H9 (cell line): ENCODE measurements around the gene DCT. TPM values are rescaled to one million over a fixed set of nuclear protein-coding genes. Genes with fewer than 3 reads are reported as not detected.

Source experiments
- DNase-seq: peaks from one replicate; pipeline ENCODE4 v3.0.0-alpha.2; 2017
- H2AFZ ChIP-seq: one replicate; pipeline ENCODE4 v1.6.1; 2013; ENCODE audit warnings: mild to moderate bottlenecking, low read length, control low read depth, moderate library complexity
- H2AK5ac ChIP-seq: 2 replicates; pipeline ENCODE4 v1.6.1; 2013; ENCODE audit warnings: low read length, control low read depth, mixed read lengths; ENCODE audit not compliant: insufficient read length
- H2BK120ac ChIP-seq: one replicate; pipeline ENCODE4 v1.6.1; 2013; ENCODE audit warnings: low read depth, mild to moderate bottlenecking, low read length, control low read depth, inconsistent platforms; ENCODE audit not compliant: poor library complexity, severe bottlenecking
- H2BK12ac ChIP-seq: 2 replicates; pipeline ENCODE4 v1.6.1; 2013; ENCODE audit warnings: low read length, control low read depth, mixed read lengths, low read depth; ENCODE audit not compliant: insufficient read length
- H2BK15ac ChIP-seq: 2 replicates; pipeline ENCODE4 v1.6.1; 2013; ENCODE audit warnings: low read depth, low read length, control low read depth
- H2BK20ac ChIP-seq: one replicate; pipeline ENCODE4 v1.6.1; 2013; ENCODE audit warnings: low read depth, mild to moderate bottlenecking, low read length, control low read depth, inconsistent platforms; ENCODE audit not compliant: poor library complexity, severe bottlenecking
- H2BK5ac ChIP-seq: 2 replicates; pipeline ENCODE4 v1.6.1; 2013; ENCODE audit warnings: low read length, control low read depth, mixed read lengths; ENCODE audit not compliant: insufficient read length
- H3K14ac ChIP-seq: 2 replicates; pipeline ENCODE4 v1.6.1; 2013; ENCODE audit warnings: low read length, control low read depth; ENCODE audit not compliant: insufficient read depth
- H3K18ac ChIP-seq: 2 replicates; pipeline ENCODE4 v1.6.1; 2013; ENCODE audit warnings: low read depth, mild to moderate bottlenecking, mixed read lengths, low read length, control low read depth; ENCODE audit not compliant: insufficient read length
- H3K23ac ChIP-seq: 2 replicates; pipeline ENCODE4 v1.6.1; 2013; ENCODE audit warnings: low read length, control low read depth, mixed read lengths, low read depth; ENCODE audit not compliant: insufficient read length
- H3K23me2 ChIP-seq: 2 replicates; pipeline ENCODE4 v1.6.1; 2013; ENCODE audit warnings: low read depth, mild to moderate bottlenecking, mixed read lengths, low read length, control low read depth; ENCODE audit not compliant: insufficient read length, poor library complexity, severe bottlenecking
- H3K27ac ChIP-seq: 2 replicates; pipeline ENCODE4 v1.5.1; 2013; ENCODE audit warnings: low read length, control low read depth, mixed read lengths, low read depth; ENCODE audit not compliant: insufficient read length
- H3K27me3 ChIP-seq: 2 replicates; pipeline ENCODE4 v1.6.1; 2013; ENCODE audit warnings: low read length, control low read depth, inconsistent platforms; ENCODE audit not compliant: insufficient read depth
- H3K4ac ChIP-seq: 2 replicates; pipeline ENCODE4 v1.6.1; 2013; ENCODE audit warnings: low read depth, mild to moderate bottlenecking, control low read depth, inconsistent platforms, low read length, moderate library complexity
- H3K4me1 ChIP-seq: 2 replicates; pipeline ENCODE4 v1.6.1; 2013; ENCODE audit warnings: low read length, control low read depth, inconsistent platforms; ENCODE audit not compliant: insufficient read depth
- H3K4me2 ChIP-seq: 2 replicates; pipeline ENCODE4 v1.6.1; 2013; ENCODE audit warnings: low read length, control low read depth, mixed read lengths; ENCODE audit not compliant: insufficient read length, insufficient read depth
- H3K56ac ChIP-seq: 2 replicates; pipeline ENCODE4 v1.6.1; 2013; ENCODE audit warnings: low read depth, mild to moderate bottlenecking, mixed read lengths, low read length, control low read depth; ENCODE audit not compliant: insufficient read length
- H3K79me1 ChIP-seq: 2 replicates; pipeline ENCODE4 v1.6.1; 2013; ENCODE audit warnings: low read depth, mild to moderate bottlenecking, moderate library complexity, low read length, control low read depth, inconsistent platforms; ENCODE audit not compliant: insufficient read depth, poor library complexity, severe bottlenecking
- H3K79me2 ChIP-seq: 2 replicates; pipeline ENCODE4 v1.6.1; 2013; ENCODE audit warnings: low read length, control low read depth, inconsistent platforms; ENCODE audit not compliant: insufficient read depth
- H3K9ac ChIP-seq: 2 replicates; pipeline ENCODE4 v1.6.1; 2013; ENCODE audit warnings: low read length, control low read depth, mixed read lengths; ENCODE audit not compliant: insufficient read length; ENCODE audit errors: extremely low read depth
- H3K9me3 ChIP-seq: one replicate; pipeline ENCODE4 v1.6.1; 2013; ENCODE audit warnings: low read depth, low read length, inconsistent platforms; ENCODE audit not compliant: control insufficient read depth
- H3T11ph ChIP-seq: one replicate; pipeline ENCODE4 v1.6.1; 2013; ENCODE audit warnings: mild to moderate bottlenecking, low read length, control low read depth, inconsistent platforms
- H4K20me1 ChIP-seq: one replicate; pipeline ENCODE4 v1.6.1; 2013; ENCODE audit not compliant: control insufficient read depth, insufficient read length, insufficient read depth
- H4K5ac ChIP-seq: 2 replicates; pipeline ENCODE4 v1.6.1; 2013; ENCODE audit warnings: low read depth, mild to moderate bottlenecking, mixed read lengths, low read length, control low read depth; ENCODE audit not compliant: insufficient read length
- H4K8ac ChIP-seq: replicated peaks from 2 replicates; pipeline ENCODE4 v1.6.1; 2013; ENCODE audit warnings: low read length, control low read depth, mixed read lengths, low read depth; ENCODE audit not compliant: insufficient read length
- H4K91ac ChIP-seq: 2 replicates; pipeline ENCODE4 v1.6.1; 2013; ENCODE audit warnings: low read depth, mild to moderate bottlenecking, moderate library complexity, mixed read lengths, low read length, control low read depth; ENCODE audit not compliant: insufficient read length
- H3K27ac Mint-ChIP-seq, 3 experiments: 2 replicates in 2 of 3; 3 replicates in 1 of 3; pipeline ENCODE4 v1.8.0; 2020 to 2021; ENCODE audit warnings: mixed read lengths in 3 of 3, mild to moderate bottlenecking in 1 of 3, moderate library complexity in 1 of 3
- H3K27me3 Mint-ChIP-seq: 2 replicates; pipeline ENCODE4 v1.8.0; 2021; ENCODE audit warnings: low read depth, mild to moderate bottlenecking, moderate library complexity, mixed read lengths
- H3K36me3 Mint-ChIP-seq, 3 experiments: 2 replicates in 2 of 3; 3 replicates in 1 of 3; pipeline ENCODE4 v1.8.0; 2020 to 2021; ENCODE audit warnings: low read depth in 3 of 3, mixed read lengths in 3 of 3; ENCODE audit not compliant: insufficient read depth in 1 of 3
- H3K4me1 Mint-ChIP-seq, 2 experiments: 2 replicates each; pipeline ENCODE4 v1.8.0; 2020; ENCODE audit warnings: mixed read lengths in 2 of 2
- H3K4me3 Mint-ChIP-seq, 2 experiments: 2 replicates in 1 of 2; 3 replicates in 1 of 2; pipeline ENCODE4 v1.8.0; 2020 to 2021; ENCODE audit warnings: mild to moderate bottlenecking in 2 of 2, mixed read lengths in 2 of 2, moderate library complexity in 1 of 2
- H3K9me3 Mint-ChIP-seq, 2 experiments: 2 replicates in 1 of 2; 3 replicates in 1 of 2; pipeline ENCODE4 v1.8.0; 2020; ENCODE audit warnings: mild to moderate bottlenecking in 2 of 2, mixed read lengths in 2 of 2, moderate library complexity in 1 of 2
- WGBS: extraction: QIAGEN DNeasy Blood & Tissue Kit; methylation state at CpG from one replicate; pipeline ENCODE4 v1.1.7; 2013; ENCODE audit warnings: missing lambda C conversion rate, low lambda C conversion rate, mixed read lengths; ENCODE audit not compliant: insufficient read length; ENCODE audit errors: extremely low coverage; 5-methylcytosine and 5-hydroxymethylcytosine counted together
- total RNA-seq: library from RNA; stranded (reverse); gene quantifications from 2 replicates; pipeline ENCODE4 v1.2.1, GENCODE V29; 2021
- TF ChIP-seq, protein P1 (sequence below): fragments of 200-600 bp; sonication (generic); conservative IDR thresholded peaks from 3 replicates; pipeline ENCODE4 v1.8.0; 2021; ENCODE audit warnings: antibody characterized with exemption, mild to moderate bottlenecking

The DCT gene
- total RNA-seq, 1 experiment from 2014 or later: not detected

DNA sequence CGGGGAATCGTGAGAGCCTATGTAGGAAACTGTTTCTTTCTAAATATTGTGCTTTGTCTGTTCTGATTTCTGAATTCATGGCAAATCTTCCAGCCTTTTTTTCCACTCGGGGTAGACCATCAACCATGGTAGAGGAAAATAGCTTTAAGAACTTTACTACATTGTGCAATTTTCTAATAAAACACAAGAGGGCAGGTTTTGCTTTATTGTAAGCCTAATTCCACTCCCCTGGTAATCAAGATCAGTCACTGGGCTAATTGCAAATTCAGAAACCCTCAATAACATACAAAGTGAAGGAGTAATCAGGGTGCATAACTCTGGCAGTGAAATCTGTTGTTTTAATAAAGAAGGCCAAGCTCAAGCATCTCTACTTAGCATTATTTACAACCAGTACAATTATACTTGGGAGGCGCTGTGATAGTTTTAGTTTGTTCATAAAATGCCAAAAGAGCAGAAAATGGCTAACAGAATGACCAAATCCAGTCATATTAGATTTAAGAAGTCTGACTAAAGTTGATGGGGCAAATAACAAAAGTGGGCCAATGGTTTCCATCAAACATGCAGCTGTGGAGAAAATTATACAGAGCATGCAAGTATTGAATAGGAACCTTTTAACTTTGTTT is 43.8 kb downstream of the DCT start:
- no peak overlapping the region for H3K14ac ChIP-seq
- no peaks in the 10 kb centered on the region for H3K23me2 ChIP-seq
- no peaks in the 10 kb centered on the region for H4K20me1 ChIP-seq
- TF ChIP-seq, protein P1, sequence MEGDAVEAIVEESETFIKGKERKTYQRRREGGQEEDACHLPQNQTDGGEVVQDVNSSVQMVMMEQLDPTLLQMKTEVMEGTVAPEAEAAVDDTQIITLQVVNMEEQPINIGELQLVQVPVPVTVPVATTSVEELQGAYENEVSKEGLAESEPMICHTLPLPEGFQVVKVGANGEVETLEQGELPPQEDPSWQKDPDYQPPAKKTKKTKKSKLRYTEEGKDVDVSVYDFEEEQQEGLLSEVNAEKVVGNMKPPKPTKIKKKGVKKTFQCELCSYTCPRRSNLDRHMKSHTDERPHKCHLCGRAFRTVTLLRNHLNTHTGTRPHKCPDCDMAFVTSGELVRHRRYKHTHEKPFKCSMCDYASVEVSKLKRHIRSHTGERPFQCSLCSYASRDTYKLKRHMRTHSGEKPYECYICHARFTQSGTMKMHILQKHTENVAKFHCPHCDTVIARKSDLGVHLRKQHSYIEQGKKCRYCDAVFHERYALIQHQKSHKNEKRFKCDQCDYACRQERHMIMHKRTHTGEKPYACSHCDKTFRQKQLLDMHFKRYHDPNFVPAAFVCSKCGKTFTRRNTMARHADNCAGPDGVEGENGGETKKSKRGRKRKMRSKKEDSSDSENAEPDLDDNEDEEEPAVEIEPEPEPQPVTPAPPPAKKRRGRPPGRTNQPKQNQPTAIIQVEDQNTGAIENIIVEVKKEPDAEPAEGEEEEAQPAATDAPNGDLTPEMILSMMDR: peak; percentile 74
- no peaks in the 10 kb centered on the region; the same call in 1 of the 2 replicates for H3K4me1 ChIP-seq
- no peaks in the 10 kb centered on the region for H3K79me1 ChIP-seq
- H3K79me2 ChIP-seq: no peaks in the 10 kb centered on the region
- H3K36me3 Mint-ChIP-seq: no peaks in the 10 kb centered on the region
- H2BK120ac ChIP-seq: no peak overlapping the region
- no peak overlapping the region for H4K8ac ChIP-seq
- no peak overlapping the region for H3T11ph ChIP-seq
- H3K4me1 Mint-ChIP-seq: peaks cover 13 to 15% of the 10 kb centered on the region in 2 experiments
- H2AFZ ChIP-seq: no peak overlapping the region
- no peak overlapping the region for H2BK20ac ChIP-seq
- no CpG with 5 or more reads among the region's 4 CpGs for WGBS
- no peaks in the 10 kb centered on the region for H3K9me3 ChIP-seq
- H2AK5ac ChIP-seq: no peak overlapping the region
- H3K9me3 Mint-ChIP-seq: no peaks in the 10 kb centered on the region
- no peak overlapping the region for H3K9ac ChIP-seq
- no peak overlapping the region for H3K4ac ChIP-seq
- no peak overlapping the region for H4K91ac ChIP-seq
- H3K23ac ChIP-seq: no peak overlapping the region
- no peak overlapping the region for H3K27ac ChIP-seq
- no peak overlapping the region for H2BK15ac ChIP-seq
- H2BK5ac ChIP-seq: no peak overlapping the region
- H3K27ac Mint-ChIP-seq: no peak overlapping the region
- no peak overlapping the region for H3K4me2 ChIP-seq
- H3K27me3 Mint-ChIP-seq: no peaks in the 10 kb centered on the region; the same call in none of the 2 replicates
- no peak overlapping the region for H3K4me3 Mint-ChIP-seq
- no peak overlapping the region for H3K18ac ChIP-seq
- H4K5ac ChIP-seq: no peak overlapping the region
- H2BK12ac ChIP-seq: no peak overlapping the region
- H3K56ac ChIP-seq: no peak overlapping the region
- DNase-seq: no peak
- no peaks in the 10 kb centered on the region for H3K27me3 ChIP-seq
